Naive thymus-derived CD8-positive, alpha-beta T cell (primary cell): Measurements from ENCODE around the gene ATAD3B. TPM values are rescaled to one million over a fixed set of nuclear protein-coding genes. Genes with fewer than 3 reads are reported as not detected.

Experiments
- ATAC-seq, 2 donors: fragments of 150-1000 bp; cut with Tn5 transposase in 1 of 2; sonication (Bioruptor Pico), chemical (Tn5 transposase) in 1 of 2; 1 replicate in 1 of 2; 2 replicates in 1 of 2; pipeline ENCODE4 v1.10.0; 2021; ENCODE audit warnings: mild to moderate bottlenecking in 2 of 2, moderate library complexity in 2 of 2
- POLR2A ChIA-PET: fragments of 350-600 bp; sonication (Branson Sonifier 250); formaldehyde crosslinking; loops from one replicate; lab custom pipeline; 2021; ENCODE audit warnings: antibody characterized with exemption; lab: Charles Lee
- DNase-seq, 10 donors: peaks; one replicate each; pipeline versions ENCODE4 v3.0.0 to v3.0.0-alpha.2; 2020 to 2022
- H3K27ac Mint-ChIP-seq, 10 donors: one replicate each; pipeline ENCODE4 v1.8.0; 2020 to 2022; ENCODE audit warnings: mild to moderate bottlenecking in 10 of 10, mixed read lengths in 10 of 10, moderate library complexity in 4 of 10, inconsistent platforms in 1 of 10
- H3K27me3 Mint-ChIP-seq, 5 donors: one replicate each; pipeline ENCODE4 v1.8.0; 2021 to 2022; ENCODE audit warnings: mixed read lengths in 5 of 5
- H3K36me3 Mint-ChIP-seq, 3 donors: one replicate each; pipeline ENCODE4 v1.8.0; 2020 to 2022; ENCODE audit warnings: mixed read lengths in 3 of 3, mild to moderate bottlenecking in 2 of 3, inconsistent platforms in 1 of 3
- H3K4me1 Mint-ChIP-seq, 4 donors: one replicate each; pipeline ENCODE4 v1.8.0; 2021 to 2022; ENCODE audit warnings: mixed read lengths in 4 of 4
- H3K4me3 Mint-ChIP-seq, 10 donors: one replicate each; pipeline ENCODE4 v1.8.0; 2020 to 2022; ENCODE audit warnings: mild to moderate bottlenecking in 10 of 10, mixed read lengths in 10 of 10, moderate library complexity in 6 of 10, inconsistent platforms in 1 of 10
- H3K9me3 Mint-ChIP-seq, 9 donors: one replicate each; pipeline ENCODE4 v1.8.0; 2020 to 2022; ENCODE audit warnings: mixed read lengths in 9 of 9, mild to moderate bottlenecking in 3 of 9, inconsistent platforms in 1 of 9, moderate library complexity in 1 of 9
- polyA plus RNA-seq, 3 donors: library from polyadenylated mRNA; unstranded; fragments of 300-500 nt; fragmentation: Illumina TruSeq; gene quantifications; one replicate each; pipeline ENCODE4 v1.2.3, GENCODE V29; 2021
- total RNA-seq, 8 experiments: library from RNA in 2 of 8; stranded (reverse) in 2 of 8; gene quantifications; one replicate each; pipeline ENCODE4 v1.2.3 and lab custom pipeline; 2021 to 2026

ATAD3B gene
- total and polyA plus RNA-seq, 5 experiments from 2014 or later: 2.4 to 50.9 (median 5.6) TPM

GRCh38 chr1:1543706-1544099, 72.1 kb downstream of the ATAD3B start:
- POLR2A ChIA-PET: interaction anchor here (0.5 kb wide), 1 partner anchor 24 kb away, joined by 3 read pairs; no protein-coding TSS in a partner anchor
- Mint-ChIP-seq H3K27ac (peak overlapping the region in 1 of 10 donors; percentile 59), H3K4me1 (peaks cover 0 to 20% (median 4%) of the 10 kb centered on the region in 4 donors), H3K9me3 (no peaks in the 10 kb centered on the region), H3K4me3 (peak overlapping the region in 1 of 10 donors; percentile 47), H3K36me3 (peaks cover 0 to 4% (median 2%) of the 10 kb centered on the region in 3 donors), H3K27me3 (no peaks in the 10 kb centered on the region)
- DNase-seq (no peak), ATAC-seq (no peak)

- no peak for DNase-seq
- Mint-ChIP-seq H3K4me3 (peak overlapping the region in 1 of 10 donors; percentile 2), H3K36me3 (peaks cover 0 to 4% (median 2%) of the 10 kb centered on the region in 3 donors), H3K27ac (peak overlapping the region in 1 of 10 donors; percentile 49), H3K9me3 (no peaks in the 10 kb centered on the region), H3K27me3 (no peaks in the 10 kb centered on the region), H3K4me1 (peaks cover 0 to 21% (median under 1%) of the 10 kb centered on the region in 4 donors)
- POLR2A ChIA-PET: no interaction called here
- ATAC-seq: no peak
Measured at GRCh38 chr1:1544544-1544943, 73.0 kb downstream of the ATAD3B start.

Other genes starting within 250 kb of the ATAD3B start
- gene SDF4, start 239.8 kb upstream of the ATAD3B start, total RNA-seq: 100 to 1,000 TPM; 110 to 115 TPM
- gene SDF4, start 239.8 kb upstream of the ATAD3B start, polyA plus RNA-seq: 10 to 100 TPM; 73.8 to 86.3 (median 76.7) TPM
- 10 to 100 TPM; 21.4 to 23.6 TPM for gene B3GALT6, start 239.5 kb upstream of the ATAD3B start, total RNA-seq
- 10 to 100 TPM in 2 of 3 donors, 1 to 10 TPM in 1; 8.8 to 24.6 (median 14.6) TPM for gene B3GALT6, start 239.5 kb upstream of the ATAD3B start, polyA plus RNA-seq
- 1 to 10 TPM; 5.0 to 7.1 TPM for gene C1QTNF12, start 225.0 kb upstream of the ATAD3B start, total RNA-seq
- under 1 TPM in 1 of 3 donors, not detected in 2; 0.22 TPM for gene C1QTNF12, start 225.0 kb upstream of the ATAD3B start, polyA plus RNA-seq
- gene UBE2J2, start 197.9 kb upstream of the ATAD3B start, total RNA-seq: 100 to 1,000 TPM; 104 to 105 TPM
- 10 to 100 TPM; 84.7 to 92.9 (median 85.8) TPM for gene UBE2J2, start 197.9 kb upstream of the ATAD3B start, polyA plus RNA-seq
- 10 to 100 TPM; 11.8 to 17.4 TPM for gene SCNN1D, start 191.3 kb upstream of the ATAD3B start, total RNA-seq
- under 1 TPM in 2 of 3 donors, not detected in 1; 0.06 to 0.58 TPM for gene SCNN1D, start 191.3 kb upstream of the ATAD3B start, polyA plus RNA-seq
- gene ACAP3, start 163.8 kb upstream of the ATAD3B start, total RNA-seq: 10 to 100 TPM; 65.3 to 69.1 TPM
- 1 to 10 TPM; 2.0 to 6.7 (median 3.5) TPM for gene ACAP3, start 163.8 kb upstream of the ATAD3B start, polyA plus RNA-seq
- 10 to 100 TPM; 19.6 to 23.4 TPM for gene PUSL1, start 163.2 kb upstream of the ATAD3B start, total RNA-seq
- gene PUSL1, start 163.2 kb upstream of the ATAD3B start, polyA plus RNA-seq: 10 to 100 TPM; 14.5 to 18.2 (median 17.7) TPM
- gene INTS11, start 147.1 kb upstream of the ATAD3B start, total RNA-seq: 100 to 1,000 TPM; 171 to 174 TPM
- 10 to 100 TPM; 51.7 to 65.1 (median 59.9) TPM for gene INTS11, start 147.1 kb upstream of the ATAD3B start, polyA plus RNA-seq
- 10 to 100 TPM; 25.5 to 25.9 TPM for gene CPTP, start 147.0 kb upstream of the ATAD3B start, total RNA-seq
- 10 to 100 TPM in 2 of 3 donors, 1 to 10 TPM in 1; 9.3 to 19.9 (median 11.6) TPM for gene CPTP, start 147.0 kb upstream of the ATAD3B start, polyA plus RNA-seq
- 1 to 10 TPM; 2.7 to 3.0 TPM for gene TAS1R3, start 140.5 kb upstream of the ATAD3B start, total RNA-seq
- under 1 TPM in 1 of 3 donors, not detected in 2; 0.10 TPM for gene TAS1R3, start 140.5 kb upstream of the ATAD3B start, polyA plus RNA-seq
- 10 to 100 TPM; 41.9 to 53.3 TPM for gene DVL1, start 122.3 kb upstream of the ATAD3B start, total RNA-seq
- gene DVL1, start 122.3 kb upstream of the ATAD3B start, polyA plus RNA-seq: 1 to 10 TPM in 2 of 3 donors, under 1 TPM in 1; 0.99 to 2.0 (median 1.4) TPM
- 1 to 10 TPM; 7.4 to 7.7 TPM for gene MXRA8, start 113.2 kb upstream of the ATAD3B start, total RNA-seq
- gene MXRA8, start 113.2 kb upstream of the ATAD3B start, polyA plus RNA-seq: 10 to 100 TPM in 2 of 3 donors, 1 to 10 TPM in 1; 7.4 to 22.0 (median 19.7) TPM
- 10 to 100 TPM; 68.0 to 70.3 TPM for gene AURKAIP1, start 96.6 kb upstream of the ATAD3B start, total RNA-seq
- 100 to 1,000 TPM; 146 to 169 (median 168) TPM for gene AURKAIP1, start 96.6 kb upstream of the ATAD3B start, polyA plus RNA-seq
- gene CCNL2, start 72.4 kb upstream of the ATAD3B start, total RNA-seq: 100 to 1,000 TPM; 399 to 406 TPM
- 10 to 100 TPM; 13.4 to 28.1 (median 13.7) TPM for gene CCNL2, start 72.4 kb upstream of the ATAD3B start, polyA plus RNA-seq
- 100 to 1,000 TPM; 162 to 165 TPM for gene MRPL20, start 64.5 kb upstream of the ATAD3B start, total RNA-seq
- 100 to 1,000 TPM; 203 to 233 (median 224) TPM for gene MRPL20, start 64.5 kb upstream of the ATAD3B start, polyA plus RNA-seq
- not detected for gene ANKRD65, start 50.5 kb upstream of the ATAD3B start, total RNA-seq
- not detected for gene ANKRD65, start 50.5 kb upstream of the ATAD3B start, polyA plus RNA-seq
- gene VWA1, start 36.1 kb upstream of the ATAD3B start, total RNA-seq: not detected
- not detected for gene VWA1, start 36.1 kb upstream of the ATAD3B start, polyA plus RNA-seq
- under 1 TPM; 0.49 to 0.70 TPM for gene ATAD3C, start 22.1 kb upstream of the ATAD3B start, total RNA-seq
- 1 to 10 TPM in 2 of 3 donors, under 1 TPM in 1; 0.04 to 3.1 (median 2.1) TPM for gene ATAD3C, start 22.1 kb upstream of the ATAD3B start, polyA plus RNA-seq
- 10 to 100 TPM; 24.7 to 27.5 TPM for gene ATAD3A, start 40.4 kb downstream of the ATAD3B start, total RNA-seq
- gene ATAD3A, start 40.4 kb downstream of the ATAD3B start, polyA plus RNA-seq: 10 to 100 TPM in 1 of 3 donors, 1 to 10 TPM in 2; 7.7 to 15.3 (median 8.5) TPM
- gene TMEM240, start 68.9 kb downstream of the ATAD3B start, total RNA-seq: 1 to 10 TPM; 3.4 TPM
- gene TMEM240, start 68.9 kb downstream of the ATAD3B start, polyA plus RNA-seq: not detected
- 100 to 1,000 TPM; 158 to 162 TPM for gene SSU72, start 103.1 kb downstream of the ATAD3B start, total RNA-seq
- 100 to 1,000 TPM; 219 to 290 (median 248) TPM for gene SSU72, start 103.1 kb downstream of the ATAD3B start, polyA plus RNA-seq
- 1 to 10 TPM; 3.7 to 3.8 TPM for gene FNDC10, start 128.4 kb downstream of the ATAD3B start, total RNA-seq
- gene FNDC10, start 128.4 kb downstream of the ATAD3B start, polyA plus RNA-seq: 1 to 10 TPM in 1 of 3 donors, under 1 TPM in 2; 0.75 to 2.4 (median 0.89) TPM
- gene MIB2, start 143.7 kb downstream of the ATAD3B start, total RNA-seq: 100 to 1,000 TPM; 109 to 122 TPM
- 10 to 100 TPM; 23.6 to 31.1 (median 27.2) TPM for gene MIB2, start 143.7 kb downstream of the ATAD3B start, polyA plus RNA-seq
- 1 to 10 TPM; 3.6 to 6.1 TPM for gene MMP23B, start 160.4 kb downstream of the ATAD3B start, total RNA-seq
- gene MMP23B, start 160.4 kb downstream of the ATAD3B start, polyA plus RNA-seq: 1 to 10 TPM in 2 of 3 donors, not detected in 1; 1.1 to 2.4 TPM
- 10 to 100 TPM; 43.6 to 44.3 TPM for gene CDK11B, start 187.2 kb downstream of the ATAD3B start, total RNA-seq
- gene CDK11B, start 187.2 kb downstream of the ATAD3B start, polyA plus RNA-seq: 10 to 100 TPM; 11.8 to 19.7 (median 12.7) TPM
- gene SLC35E2B, start 221.0 kb downstream of the ATAD3B start, total RNA-seq: 100 to 1,000 TPM; 106 to 110 TPM
- 10 to 100 TPM; 30.2 to 45.1 (median 36.7) TPM for gene SLC35E2B, start 221.0 kb downstream of the ATAD3B start, polyA plus RNA-seq